HG03378 (cell line): ENCODE measurements around the gene CDH23.

Experiments
- ATAC-seq: cut with Tn5 transposase; IDR thresholded peaks from one replicate; pipeline ENCODE4 v1.9.1; 2021; ENCODE audit warnings: mild to moderate bottlenecking, moderate library complexity; ENCODE audit not compliant: unreplicated experiment

CDH23 gene

GRCh38 chr10:71419002-71419540, 22.4 kb downstream of the CDH23 start:
- no peak for ATAC-seq

DNA sequence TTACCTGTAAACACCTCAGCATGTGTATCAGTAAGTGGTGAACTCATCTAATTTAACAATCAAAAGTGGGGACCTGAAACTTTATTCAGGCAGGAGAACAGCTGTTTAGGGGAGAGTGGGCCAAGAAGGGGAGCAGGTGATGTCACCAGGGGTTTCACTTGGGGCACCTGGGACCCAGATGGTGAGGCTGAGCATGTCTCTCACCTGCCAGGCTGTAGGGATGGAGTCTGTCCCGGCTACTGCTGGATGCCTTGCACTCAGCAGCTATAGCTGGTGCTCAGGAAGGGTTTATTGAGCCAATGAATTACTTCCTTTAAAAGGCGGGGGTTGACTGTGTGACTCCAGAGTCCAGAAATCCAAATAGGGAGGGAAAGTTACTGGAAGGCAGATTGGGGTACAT, 23.0 kb downstream of the CDH23 start:
- ATAC-seq, result no peak

GRCh38 chr10:71421075-71421434, 24.3 kb downstream of the CDH23 start:
- ATAC-seq, result no peak

DNA sequence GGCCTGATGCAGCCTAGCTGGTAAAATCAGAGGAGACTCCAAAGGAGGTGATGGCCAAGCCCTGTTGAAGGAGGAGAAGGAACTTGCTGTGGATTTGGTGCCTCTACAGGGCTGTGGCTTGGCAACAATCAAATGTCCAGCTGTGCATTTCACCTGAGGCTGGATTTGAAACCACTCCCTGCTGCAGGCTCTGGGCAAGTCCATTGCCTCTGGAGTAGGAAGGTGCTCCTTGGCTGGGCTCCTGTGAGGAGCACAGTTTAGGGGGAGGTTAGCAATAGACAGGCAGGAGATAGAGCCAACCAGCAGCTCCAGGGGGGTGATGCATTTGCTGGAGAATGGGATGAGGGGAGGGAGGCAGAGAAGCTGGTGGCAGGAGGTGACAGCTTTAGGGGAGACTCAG, 26.5 kb downstream of the CDH23 start:
- ATAC-seq, result no peak

DNA sequence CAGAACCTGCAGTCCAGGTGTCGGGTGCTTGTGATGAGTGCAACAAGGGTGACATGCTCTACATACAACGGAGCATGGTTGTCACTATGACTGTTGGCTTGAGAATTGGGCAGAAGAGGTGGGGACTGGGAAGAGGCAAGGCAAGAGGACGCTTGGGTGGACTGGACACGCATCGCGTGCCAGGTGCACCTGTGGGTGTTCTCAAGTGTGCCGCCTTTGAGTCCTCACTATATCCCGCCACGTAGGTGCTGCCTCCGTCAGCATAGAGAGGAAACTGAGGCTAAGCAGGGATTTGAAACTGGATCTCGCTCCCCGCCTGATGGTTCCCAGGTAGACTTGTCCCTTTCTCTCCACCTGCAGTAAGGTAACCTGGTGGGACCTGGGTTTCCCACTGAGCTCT, 27.2 kb downstream of the CDH23 start:
- no peak for ATAC-seq

- no peak for ATAC-seq
Observed at GRCh38 chr10:71424496-71425194, 27.9 kb downstream of the CDH23 start.

- ATAC-seq, result no peak
Observed at GRCh38 chr10:71426058-71426605, 29.4 kb downstream of the CDH23 start.

GRCh38 chr10:71427246-71427645, 30.5 kb downstream of the CDH23 start:
- ATAC-seq, result no peak

DNA sequence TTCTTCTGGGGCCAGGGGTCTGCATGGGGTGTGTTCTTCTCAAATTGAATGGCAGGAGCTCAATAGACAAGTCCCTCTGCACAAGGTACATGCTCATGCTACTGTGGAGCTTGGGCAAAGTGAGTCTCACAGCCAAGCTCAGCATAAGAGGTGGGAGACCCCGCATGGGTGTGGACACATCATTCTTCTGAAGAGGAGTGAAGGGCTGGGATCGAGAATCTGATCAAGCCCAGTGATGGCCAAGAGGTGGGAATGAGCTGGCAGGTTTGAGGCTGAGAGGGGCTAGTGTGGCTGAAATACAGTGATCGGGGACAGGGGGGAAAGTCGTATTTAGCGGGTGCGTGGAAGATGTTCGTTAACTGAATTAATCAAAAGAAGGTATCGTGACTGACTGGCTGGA, 32.6 kb downstream of the CDH23 start:
- ATAC-seq, result no peak

GRCh38 chr10:71429929-71430328, 33.2 kb downstream of the CDH23 start:
- ATAC-seq, result no peak

GRCh38 chr10:71431239-71432100, 34.8 kb downstream of the CDH23 start:
- ATAC-seq, result no peak

DNA sequence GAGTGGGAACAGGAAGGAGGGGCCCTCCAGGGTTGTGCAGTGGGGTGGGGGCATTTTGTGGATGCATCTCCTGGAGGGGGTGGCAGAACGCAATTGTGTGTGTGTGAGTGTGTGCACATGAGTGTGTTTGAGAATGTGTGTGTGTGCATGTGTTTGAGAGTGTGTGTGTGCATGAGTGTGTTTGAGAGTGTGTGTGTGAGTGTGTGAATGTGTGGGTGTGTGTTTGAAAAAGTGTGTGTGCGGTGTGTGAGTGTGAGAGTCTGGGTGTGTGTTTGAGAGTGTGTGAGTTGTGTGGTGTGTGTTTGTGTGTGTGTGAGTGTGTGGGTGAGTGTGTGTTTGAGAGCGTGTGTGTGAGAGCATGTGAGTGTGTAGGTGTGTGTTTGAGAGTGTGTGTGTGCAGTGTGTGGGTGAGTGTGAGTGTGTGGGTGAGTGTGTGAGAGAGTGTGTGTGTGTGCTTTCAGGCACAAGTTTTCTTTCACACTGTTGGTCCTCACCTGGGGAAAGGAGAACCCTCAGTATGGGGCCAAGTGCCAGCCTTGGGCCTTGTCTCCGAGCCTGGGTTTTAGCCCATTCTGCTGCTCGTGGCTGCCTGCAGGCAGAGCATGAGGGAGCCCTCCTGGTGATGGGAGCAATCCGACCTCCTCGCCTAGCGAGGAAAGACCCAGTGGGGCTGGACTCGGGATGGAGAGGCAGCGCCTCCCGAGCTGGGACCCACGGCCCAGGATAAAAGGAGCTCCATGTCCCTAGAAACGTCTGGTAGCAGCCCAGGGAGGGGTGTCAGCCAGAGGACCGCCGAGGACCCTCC, 35.6 kb downstream of the CDH23 start:
- ATAC-seq, result no peak

- ATAC-seq, result no peak
Observed at GRCh38 chr10:71432956-71433767, 36.4 kb downstream of the CDH23 start.

DNA sequence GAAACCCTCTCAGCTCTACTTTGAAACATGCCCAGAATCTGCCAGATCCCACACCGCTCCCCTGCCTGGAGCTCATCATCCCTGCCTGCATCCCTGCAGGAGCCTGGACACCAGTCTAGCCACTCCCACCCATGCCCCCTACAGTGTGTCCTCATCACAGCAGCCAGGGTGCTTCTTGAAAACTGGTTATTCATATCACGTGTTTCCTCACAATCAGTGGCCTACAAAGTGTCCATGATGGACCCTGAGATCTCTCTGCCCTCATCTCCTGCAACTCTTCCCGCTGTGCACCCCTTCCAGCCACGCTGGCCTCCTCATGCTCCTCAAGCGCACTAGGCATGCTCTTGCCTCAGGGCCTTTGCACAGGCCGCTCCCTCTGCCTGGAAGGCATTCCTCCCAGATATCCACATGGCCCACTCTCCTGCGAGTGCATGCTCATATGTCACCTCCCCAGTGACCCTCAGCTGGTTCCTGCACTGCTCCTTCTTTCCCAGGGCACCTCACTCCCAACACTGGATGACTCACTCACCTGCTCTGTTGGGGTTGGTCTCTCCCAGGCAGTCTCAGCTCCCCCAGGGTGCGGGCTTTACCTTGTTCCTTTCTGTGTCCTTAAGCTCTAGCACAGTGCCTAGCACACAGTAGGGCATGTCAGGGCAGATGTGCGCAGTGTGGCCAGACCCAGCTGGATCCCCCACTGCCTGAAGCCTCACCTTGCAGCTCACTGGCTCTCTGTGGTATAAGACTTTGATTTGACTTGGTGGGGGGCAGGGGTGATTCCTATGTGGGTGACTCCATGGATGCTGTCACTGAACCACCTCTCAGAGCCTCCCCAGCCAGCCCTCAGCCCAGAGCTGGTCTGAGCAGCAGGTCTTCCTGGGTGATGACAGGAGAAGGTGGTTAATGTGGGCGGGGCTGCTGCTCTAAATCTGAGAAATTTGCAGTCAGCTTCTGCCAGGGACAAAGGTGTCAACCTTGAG, 37.3 kb downstream of the CDH23 start:
- no peak for ATAC-seq

GRCh38 chr10:71434760-71435394, 38.2 kb downstream of the CDH23 start:
- no peak for ATAC-seq

DNA sequence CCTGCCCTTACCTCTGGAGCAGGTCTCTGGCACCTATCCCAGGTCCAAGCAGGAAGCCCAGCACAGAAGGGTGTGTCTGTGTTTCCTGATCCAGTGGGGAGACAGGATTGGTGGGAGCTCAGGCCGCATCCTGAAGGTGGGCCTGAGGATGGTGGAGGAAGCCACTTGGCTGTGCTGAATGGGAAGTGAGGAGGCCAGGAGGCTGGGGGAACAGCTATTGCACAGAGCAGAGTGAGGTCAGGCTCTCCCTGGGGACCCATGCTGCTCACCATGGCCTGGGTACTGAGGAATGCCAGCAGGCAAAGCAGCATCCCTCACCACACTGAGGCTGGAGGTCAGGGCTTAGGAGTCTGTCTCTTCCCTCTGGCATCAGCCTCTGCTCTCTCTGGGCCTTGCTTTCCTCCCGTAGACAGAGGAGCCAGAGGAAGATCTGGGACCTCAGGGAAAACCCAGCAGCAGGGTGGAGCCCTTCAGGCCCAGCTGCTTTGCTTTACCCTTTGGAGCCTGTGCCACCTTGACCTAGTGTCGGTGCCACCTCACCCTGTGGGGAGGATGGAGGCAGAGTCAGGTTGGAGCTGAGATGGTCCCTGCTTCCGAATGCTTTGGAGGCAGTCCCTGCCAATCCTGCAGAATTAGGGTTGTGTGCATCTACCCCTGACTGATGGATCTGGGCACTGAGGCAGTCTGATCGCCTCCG, 39.0 kb downstream of the CDH23 start:
- no peak for ATAC-seq

DNA sequence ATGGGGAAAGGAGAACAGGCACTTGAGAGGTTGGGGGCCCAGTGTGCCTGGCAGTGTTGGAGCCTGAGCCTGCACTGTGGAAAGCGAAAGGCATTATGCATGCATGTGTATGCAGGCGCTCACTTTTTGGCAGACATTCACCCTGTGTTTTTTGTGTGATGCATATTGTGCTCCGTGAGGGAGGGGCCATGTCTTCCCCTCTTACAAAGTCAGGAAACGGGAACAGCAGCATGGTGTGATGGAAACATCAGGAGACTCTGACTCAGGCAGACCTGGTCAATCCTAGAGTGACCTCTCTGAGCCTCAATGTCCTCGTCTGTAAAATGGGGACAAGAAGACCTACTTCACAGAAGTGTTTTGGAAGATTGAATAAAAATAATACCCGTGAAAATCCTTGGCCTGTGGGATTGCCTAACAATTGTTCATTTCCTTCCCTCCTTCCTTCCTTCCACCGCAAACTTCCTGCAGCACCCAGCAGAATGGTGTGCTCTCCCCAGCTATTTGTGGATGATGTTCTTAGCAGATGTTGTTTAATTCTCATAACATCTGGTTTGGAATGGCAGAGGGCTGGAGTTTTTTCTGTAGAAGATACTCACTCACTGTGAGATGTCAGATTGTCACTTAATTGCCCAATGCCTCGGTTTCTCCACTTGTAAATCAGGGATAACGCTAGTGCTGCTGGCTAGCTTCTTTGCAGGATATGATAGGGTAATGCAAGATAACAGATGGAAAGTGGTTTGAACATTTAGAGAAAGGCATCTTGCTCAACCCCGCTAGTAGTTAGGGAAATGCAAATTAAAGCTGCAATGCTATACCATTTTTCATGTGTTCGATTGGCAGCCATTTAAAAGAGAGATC, 39.8 kb downstream of the CDH23 start:
- ATAC-seq, result no peak
